HL-60 (cell line): ENCODE measurements around the gene MYH14.
"Not testable (repeated sequence)": the region's sequence is repeated elsewhere in the genome, so short reads cannot be mapped to it uniquely, and the experiment has no call there.

Source experiments
- DNase-seq, 2 experiments: peaks; one replicate each; pipeline ENCODE4 v3.0.0-alpha.2; 2010 to 2020; ENCODE audit warnings: low read depth in 1 of 2, low spot score in 1 of 2
- H3K27ac ChIP-seq: fragments of 250-450 bp; sonication (Bioruptor Pico); replicated peaks from 2 replicates; pipeline ENCODE4 v1.5.1; 2020; ENCODE audit warnings: mild to moderate bottlenecking, moderate library complexity
- H3K27me3 ChIP-seq: fragments of 250-450 bp; sonication (Bioruptor Pico); 2 replicates; pipeline ENCODE4 v1.5.1; 2021; ENCODE audit warnings: mild to moderate bottlenecking, moderate library complexity; ENCODE audit not compliant: insufficient read depth, poor library complexity, severe bottlenecking
- H3K4me3 ChIP-seq: replicated peaks from 2 replicates; pipeline ENCODE4 v1.5.1; 2011; ENCODE audit warnings: mild to moderate bottlenecking, control low read depth, low read length; ENCODE audit not compliant: insufficient read depth
- GABPA ChIP-seq: IDR thresholded peaks from 2 replicates; pipeline ENCODE4 v1.6.1; 2012; ENCODE audit warnings: low read depth
- POLR2AphosphoS5 ChIP-seq: IDR thresholded peaks from 2 replicates; pipeline ENCODE4 v1.6.1; 2012; ENCODE audit warnings: low read depth
- SPI1 ChIP-seq: IDR thresholded peaks from 2 replicates; pipeline ENCODE4 v1.6.1; 2012; ENCODE audit warnings: low read depth, mild to moderate bottlenecking, borderline replicate concordance
- TF ChIP-seq, protein P1 (sequence below): IDR thresholded peaks from 2 replicates; pipeline ENCODE4 v1.6.1; 2012; ENCODE audit warnings: low read depth; ENCODE audit not compliant: insufficient replicate concordance
- TF ChIP-seq, protein P2 (sequence below): IDR thresholded peaks from one replicate; pipeline ENCODE4 v1.5.1; 2011; ENCODE audit warnings: low read length, control low read depth, inconsistent platforms; ENCODE audit not compliant: insufficient read depth

Gene MYH14

DNA sequence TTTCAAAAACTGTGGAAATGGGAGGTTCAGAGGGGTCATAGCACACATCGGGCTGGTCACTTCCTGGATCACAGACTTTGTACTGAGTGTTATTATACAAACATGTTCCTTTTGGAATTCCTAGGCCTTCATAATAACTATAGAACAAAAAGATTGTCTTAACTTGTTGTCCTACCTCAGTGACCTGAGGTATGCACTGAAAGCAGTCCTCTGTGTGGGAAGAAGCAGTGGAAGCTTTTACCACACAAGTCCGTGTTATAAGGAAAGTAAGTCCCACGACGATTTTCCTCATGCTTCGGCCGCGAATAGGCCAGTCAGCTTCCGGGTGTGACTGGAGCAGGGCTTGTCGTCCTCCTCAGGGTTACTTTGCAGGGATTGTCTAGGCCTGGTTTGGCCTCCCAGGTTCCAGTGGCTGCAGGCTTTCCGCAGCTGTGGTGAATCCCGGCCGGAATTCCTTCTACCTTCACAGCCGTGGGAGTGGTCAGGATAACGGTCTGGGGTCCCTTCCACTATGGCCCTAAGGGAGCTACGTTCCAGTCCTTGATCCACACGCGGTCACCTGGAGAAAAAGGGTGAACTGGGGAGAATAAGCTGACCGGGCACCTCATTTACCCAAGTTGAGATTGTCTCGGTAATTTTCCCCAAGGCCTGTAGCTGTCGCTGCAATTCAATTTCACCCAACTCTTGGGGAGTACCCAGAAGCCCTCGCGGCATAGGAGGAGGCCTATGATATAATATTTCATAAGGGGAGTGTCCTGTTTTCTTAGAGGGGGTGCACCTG, 146.0 kb downstream of the MYH14 start:
- H3K4me3 ChIP-seq, result no peak overlapping the region
- no peak for TF ChIP-seq GABPA
- TF ChIP-seq, protein P1, sequence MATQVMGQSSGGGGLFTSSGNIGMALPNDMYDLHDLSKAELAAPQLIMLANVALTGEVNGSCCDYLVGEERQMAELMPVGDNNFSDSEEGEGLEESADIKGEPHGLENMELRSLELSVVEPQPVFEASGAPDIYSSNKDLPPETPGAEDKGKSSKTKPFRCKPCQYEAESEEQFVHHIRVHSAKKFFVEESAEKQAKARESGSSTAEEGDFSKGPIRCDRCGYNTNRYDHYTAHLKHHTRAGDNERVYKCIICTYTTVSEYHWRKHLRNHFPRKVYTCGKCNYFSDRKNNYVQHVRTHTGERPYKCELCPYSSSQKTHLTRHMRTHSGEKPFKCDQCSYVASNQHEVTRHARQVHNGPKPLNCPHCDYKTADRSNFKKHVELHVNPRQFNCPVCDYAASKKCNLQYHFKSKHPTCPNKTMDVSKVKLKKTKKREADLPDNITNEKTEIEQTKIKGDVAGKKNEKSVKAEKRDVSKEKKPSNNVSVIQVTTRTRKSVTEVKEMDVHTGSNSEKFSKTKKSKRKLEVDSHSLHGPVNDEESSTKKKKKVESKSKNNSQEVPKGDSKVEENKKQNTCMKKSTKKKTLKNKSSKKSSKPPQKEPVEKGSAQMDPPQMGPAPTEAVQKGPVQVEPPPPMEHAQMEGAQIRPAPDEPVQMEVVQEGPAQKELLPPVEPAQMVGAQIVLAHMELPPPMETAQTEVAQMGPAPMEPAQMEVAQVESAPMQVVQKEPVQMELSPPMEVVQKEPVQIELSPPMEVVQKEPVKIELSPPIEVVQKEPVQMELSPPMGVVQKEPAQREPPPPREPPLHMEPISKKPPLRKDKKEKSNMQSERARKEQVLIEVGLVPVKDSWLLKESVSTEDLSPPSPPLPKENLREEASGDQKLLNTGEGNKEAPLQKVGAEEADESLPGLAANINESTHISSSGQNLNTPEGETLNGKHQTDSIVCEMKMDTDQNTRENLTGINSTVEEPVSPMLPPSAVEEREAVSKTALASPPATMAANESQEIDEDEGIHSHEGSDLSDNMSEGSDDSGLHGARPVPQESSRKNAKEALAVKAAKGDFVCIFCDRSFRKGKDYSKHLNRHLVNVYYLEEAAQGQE, result no peak
- TF ChIP-seq POLR2AphosphoS5, result no peak
- no peak for TF ChIP-seq SPI1
- TF ChIP-seq, protein P2, sequence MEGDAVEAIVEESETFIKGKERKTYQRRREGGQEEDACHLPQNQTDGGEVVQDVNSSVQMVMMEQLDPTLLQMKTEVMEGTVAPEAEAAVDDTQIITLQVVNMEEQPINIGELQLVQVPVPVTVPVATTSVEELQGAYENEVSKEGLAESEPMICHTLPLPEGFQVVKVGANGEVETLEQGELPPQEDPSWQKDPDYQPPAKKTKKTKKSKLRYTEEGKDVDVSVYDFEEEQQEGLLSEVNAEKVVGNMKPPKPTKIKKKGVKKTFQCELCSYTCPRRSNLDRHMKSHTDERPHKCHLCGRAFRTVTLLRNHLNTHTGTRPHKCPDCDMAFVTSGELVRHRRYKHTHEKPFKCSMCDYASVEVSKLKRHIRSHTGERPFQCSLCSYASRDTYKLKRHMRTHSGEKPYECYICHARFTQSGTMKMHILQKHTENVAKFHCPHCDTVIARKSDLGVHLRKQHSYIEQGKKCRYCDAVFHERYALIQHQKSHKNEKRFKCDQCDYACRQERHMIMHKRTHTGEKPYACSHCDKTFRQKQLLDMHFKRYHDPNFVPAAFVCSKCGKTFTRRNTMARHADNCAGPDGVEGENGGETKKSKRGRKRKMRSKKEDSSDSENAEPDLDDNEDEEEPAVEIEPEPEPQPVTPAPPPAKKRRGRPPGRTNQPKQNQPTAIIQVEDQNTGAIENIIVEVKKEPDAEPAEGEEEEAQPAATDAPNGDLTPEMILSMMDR, result no peak
- H3K27ac ChIP-seq, result no peak overlapping the region
- DNase-seq, result no peak
- H3K27me3 ChIP-seq, result no peaks in the 10 kb centered on the region

DNA sequence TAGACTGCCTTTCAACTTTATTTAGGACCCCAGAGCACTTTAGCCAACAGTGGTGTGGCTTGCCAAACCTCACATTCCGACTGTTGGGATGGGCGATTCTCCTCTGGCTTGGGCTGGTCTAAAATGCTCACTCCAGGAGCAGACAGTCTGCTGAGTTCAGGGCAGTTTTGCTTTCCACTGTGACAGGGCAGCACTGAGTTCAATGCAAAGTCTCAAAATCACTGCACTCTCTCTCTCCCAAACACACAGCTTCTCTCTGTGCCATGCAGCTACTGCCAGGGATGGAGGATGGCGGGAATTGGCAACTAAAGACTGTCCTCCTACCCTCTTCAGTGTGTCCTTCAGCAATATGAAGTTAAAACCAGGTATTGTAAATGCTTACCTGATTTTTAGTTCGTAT, 148.8 kb downstream of the MYH14 start:
- no peaks in the 10 kb centered on the region for H3K27me3 ChIP-seq

DNA sequence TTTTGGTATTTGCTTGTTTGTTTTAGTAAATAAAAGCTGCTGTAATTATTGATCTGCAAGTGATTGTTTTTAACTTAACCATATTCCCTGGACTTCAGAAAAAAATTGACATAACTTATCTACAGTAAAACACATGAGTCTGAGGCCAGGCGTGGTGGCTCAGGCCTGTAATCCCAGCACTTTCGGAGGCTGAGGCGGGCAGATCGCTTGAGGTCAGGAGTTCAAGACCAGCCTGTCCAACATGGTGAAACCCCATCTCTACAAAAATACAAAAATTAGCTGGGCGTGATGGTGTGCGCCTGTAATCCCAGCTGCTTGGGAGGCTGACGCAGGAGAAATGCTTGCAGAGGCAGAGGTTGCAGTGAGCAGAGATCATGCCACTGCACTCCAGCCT, 150.1 kb downstream of the MYH14 start:
- not testable (repeated sequence) for H3K27ac ChIP-seq, H3K4me3 ChIP-seq, DNase-seq
- H3K27me3 ChIP-seq, result peaks cover 10% of the 10 kb centered on the region

More for the DNA sequence above, 148.8 kb downstream of the MYH14 start:
- Histone ChIP-seq H3K27ac (no peak overlapping the region), H3K4me3 (no peak overlapping the region)
- TF ChIP-seq GABPA, result no peak
- no peak for TF ChIP-seq SPI1
- TF ChIP-seq, protein P1, result no peak
- no peak for TF ChIP-seq POLR2AphosphoS5
- TF ChIP-seq, protein P2, result no peak
- DNase-seq, result no peak

DNA sequence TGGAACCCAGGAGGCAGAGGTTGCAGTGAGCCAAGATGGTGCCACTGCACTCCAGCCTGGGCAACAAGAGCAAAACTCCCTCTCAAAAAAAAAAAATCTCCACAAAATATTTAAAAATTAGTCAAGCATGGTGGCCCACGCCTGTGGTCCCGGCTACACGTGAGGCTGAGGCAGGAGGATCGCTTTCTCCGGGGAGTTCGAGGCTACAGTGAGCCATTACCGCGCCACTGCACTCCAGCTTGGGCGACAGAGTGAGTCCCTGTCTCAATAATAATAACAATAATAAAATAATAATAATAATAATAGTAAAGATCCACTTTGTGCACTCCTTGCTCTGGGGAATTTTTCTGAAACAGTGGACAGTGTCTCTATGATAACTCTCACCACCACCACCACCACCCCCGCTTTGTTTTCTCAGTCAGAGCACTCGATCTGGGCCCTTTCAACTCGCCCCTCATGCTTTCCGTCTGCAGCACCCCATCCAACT, 153.3 kb downstream of the MYH14 start:
- Histone ChIP-seq H3K27ac (no peak overlapping the region), H3K4me3 (no peak overlapping the region), H3K27me3 (peaks cover 11% of the 10 kb centered on the region)
- DNase-seq, result no peak
- TF ChIP-seq, protein P1, result no peak
- TF ChIP-seq POLR2AphosphoS5 (no peak), GABPA (no peak), SPI1 (no peak)
- TF ChIP-seq, protein P2, result no peak
